ENCODE measurements around the gene TMEM72.

DNA sequence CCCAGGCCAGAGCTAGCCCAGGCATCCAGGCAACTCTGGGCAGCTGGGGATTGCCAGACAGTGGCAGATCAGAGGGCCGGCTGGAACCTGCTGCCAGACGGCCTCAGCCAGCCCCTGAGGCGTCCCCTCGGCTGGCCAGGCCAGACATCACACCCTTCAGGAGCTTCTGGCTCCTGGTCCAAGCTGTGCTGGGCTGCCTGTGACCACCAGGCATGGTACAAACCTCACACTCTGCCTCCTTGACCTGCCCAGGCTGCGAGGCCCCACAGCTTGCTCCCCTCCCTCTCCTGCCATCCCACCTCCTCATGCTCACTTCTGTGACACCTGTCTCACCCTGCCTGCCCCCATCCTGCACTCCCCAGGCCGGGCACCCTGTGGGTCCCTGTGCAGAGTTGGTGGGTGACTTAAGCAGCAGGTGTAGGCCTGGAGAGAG lies 61.8 kb downstream of the TMEM72 start:
- TF ChIP-seq, protein P1, sequence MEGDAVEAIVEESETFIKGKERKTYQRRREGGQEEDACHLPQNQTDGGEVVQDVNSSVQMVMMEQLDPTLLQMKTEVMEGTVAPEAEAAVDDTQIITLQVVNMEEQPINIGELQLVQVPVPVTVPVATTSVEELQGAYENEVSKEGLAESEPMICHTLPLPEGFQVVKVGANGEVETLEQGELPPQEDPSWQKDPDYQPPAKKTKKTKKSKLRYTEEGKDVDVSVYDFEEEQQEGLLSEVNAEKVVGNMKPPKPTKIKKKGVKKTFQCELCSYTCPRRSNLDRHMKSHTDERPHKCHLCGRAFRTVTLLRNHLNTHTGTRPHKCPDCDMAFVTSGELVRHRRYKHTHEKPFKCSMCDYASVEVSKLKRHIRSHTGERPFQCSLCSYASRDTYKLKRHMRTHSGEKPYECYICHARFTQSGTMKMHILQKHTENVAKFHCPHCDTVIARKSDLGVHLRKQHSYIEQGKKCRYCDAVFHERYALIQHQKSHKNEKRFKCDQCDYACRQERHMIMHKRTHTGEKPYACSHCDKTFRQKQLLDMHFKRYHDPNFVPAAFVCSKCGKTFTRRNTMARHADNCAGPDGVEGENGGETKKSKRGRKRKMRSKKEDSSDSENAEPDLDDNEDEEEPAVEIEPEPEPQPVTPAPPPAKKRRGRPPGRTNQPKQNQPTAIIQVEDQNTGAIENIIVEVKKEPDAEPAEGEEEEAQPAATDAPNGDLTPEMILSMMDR (IDR thresholded peaks at IDR 0.05) = no peak
- TF ChIP-seq, protein P2, sequence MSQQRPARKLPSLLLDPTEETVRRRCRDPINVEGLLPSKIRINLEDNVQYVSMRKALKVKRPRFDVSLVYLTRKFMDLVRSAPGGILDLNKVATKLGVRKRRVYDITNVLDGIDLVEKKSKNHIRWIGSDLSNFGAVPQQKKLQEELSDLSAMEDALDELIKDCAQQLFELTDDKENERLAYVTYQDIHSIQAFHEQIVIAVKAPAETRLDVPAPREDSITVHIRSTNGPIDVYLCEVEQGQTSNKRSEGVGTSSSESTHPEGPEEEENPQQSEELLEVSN (IDR thresholded peaks at IDR 0.05; ENCODE audit: borderline replicate concordance, low read depth) = no peak
- TF ChIP-seq PHF8 (IDR thresholded peaks at IDR 0.05; ENCODE audit: borderline replicate concordance, low read depth) (no peak), REST (IDR thresholded peaks at IDR 0.05) (no peak), NR3C1 (IDR thresholded peaks at IDR 0.05) (no peak), HMGXB4 (CRISPR knock-in tag; IDR thresholded peaks at IDR 0.05; ENCODE audit: borderline replicate concordance) (no peak), POLR2A (IDR thresholded peaks at IDR 0.05; ENCODE audit: low read length) (no peak), MYC (IDR thresholded peaks at IDR 0.05; ENCODE audit: borderline replicate concordance, low read length) (no peak), JUN (IDR thresholded peaks at IDR 0.05) (no peak), CHD2 (IDR thresholded peaks at IDR 0.05; ENCODE audit: low read length, partially characterized antibody) (no peak), ELK1 (IDR thresholded peaks at IDR 0.05; ENCODE audit: low read depth, low read length) (no peak), EP300 (IDR thresholded peaks at IDR 0.05) (no peak), POLR2AphosphoS2 (conservative IDR thresholded peaks at IDR 0.05; ENCODE audit: low read length) (no peak), BHLHE40 (IDR thresholded peaks at IDR 0.05; ENCODE audit: low read depth, low read length) (no peak)
